CD4-positive, alpha-beta T cell treated with Interferon alpha-2 for 1 hour (primary cell): ENCODE data around the gene KIAA1549.
"Not testable (repeated sequence)": the region's sequence is repeated elsewhere in the genome, so short reads cannot be mapped to it uniquely, and the experiment has no call there.

ENCODE experiments used
- DNase-seq, 2 donors: peaks; one replicate each; pipeline ENCODE4 v3.0.0-alpha.2; 2020 to 2022

The KIAA1549 gene

GRCh38 chr7:138848056-138848980, 132.9 kb downstream of the KIAA1549 start:
- DNase-seq, result no peak

DNA sequence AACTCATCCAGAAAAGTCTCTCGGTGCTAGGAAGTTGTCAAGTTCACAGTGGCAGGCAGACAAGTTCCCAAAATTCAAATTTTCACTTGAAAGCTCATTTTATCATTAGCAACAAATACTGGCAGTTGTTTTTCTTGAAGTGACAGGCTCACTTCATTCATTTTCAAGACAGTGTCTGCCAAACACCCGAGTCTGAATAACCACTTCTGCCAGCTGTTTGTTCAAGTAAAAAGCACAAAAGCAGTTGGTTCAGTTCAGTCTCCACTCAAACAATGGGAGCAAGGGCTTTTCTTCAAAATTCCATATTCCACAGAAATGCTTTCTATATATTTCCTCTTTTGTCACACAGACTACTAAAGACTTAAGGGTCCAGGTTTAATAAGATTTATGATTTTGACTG, 135.5 kb downstream of the KIAA1549 start:
- DNase-seq, result no peak

DNA sequence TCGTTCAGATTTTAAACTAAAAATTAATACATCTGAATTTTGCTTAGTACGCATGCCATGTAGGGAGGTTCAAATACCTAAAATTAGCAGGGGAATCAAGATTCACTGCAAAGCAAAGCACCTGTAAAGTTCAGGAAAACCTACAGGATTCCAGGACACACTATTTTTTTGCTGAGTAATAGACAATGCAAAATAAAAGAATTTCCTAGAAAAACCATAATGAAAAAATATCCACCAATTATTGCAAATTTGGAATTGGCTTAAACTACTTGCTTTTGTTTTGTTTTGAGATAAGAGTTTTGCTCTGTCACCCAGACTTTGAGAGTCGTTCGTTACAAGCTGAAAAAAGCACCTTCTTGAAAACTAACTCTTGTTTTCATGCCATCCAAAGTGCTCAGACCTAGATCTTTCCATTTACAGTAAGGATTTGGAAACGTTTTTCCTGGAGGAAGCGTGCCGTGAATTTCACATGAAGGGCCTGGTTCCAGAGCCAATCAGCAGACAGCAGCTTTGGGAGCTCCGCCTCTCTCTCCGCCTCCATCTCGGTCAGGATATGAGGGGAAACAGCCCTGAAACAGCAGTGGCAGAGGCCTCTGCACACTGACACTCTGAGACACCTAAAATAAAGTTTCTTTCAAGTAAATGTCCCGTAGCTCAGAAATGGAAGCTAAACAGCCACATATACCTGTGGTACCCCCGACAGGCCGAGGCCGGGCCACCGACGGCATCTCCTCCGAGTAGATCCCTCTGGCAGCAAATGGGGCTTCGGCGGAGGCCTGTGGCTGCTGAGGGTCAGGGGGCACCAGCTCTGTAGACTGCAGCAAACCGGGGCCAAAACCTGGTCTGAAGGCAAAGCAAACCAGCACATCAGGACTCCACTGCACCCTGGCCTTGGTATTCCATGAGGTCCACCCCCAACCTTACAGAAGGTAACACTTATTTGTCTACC, 137.3 kb downstream of the KIAA1549 start:
- no peak for DNase-seq

GRCh38 chr7:138842111-138842510, 139.1 kb downstream of the KIAA1549 start:
- DNase-seq, result no peak

GRCh38 chr7:138838166-138838565, 143.0 kb downstream of the KIAA1549 start:
- DNase-seq, result no peak

DNA sequence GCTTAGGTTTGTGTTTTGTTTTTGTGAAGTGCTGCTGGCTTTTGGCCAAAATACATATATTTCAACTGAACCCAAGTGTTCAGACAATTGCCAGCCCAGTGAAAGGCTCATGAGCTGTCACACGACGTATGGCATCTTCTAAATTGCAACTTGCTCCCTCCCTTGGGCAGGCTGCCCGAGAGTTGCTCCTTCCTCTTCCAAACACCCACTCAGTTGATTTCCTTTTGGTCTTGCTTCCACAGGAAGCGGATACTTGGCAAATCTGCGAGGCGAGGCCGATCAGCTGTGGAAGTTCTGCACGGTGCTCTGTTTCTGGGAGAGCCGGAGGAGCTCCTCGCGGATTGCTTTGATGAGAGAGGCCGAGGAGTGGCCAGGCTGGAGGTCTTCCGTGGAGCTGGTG, 143.6 kb downstream of the KIAA1549 start:
- no peak for DNase-seq

DNA sequence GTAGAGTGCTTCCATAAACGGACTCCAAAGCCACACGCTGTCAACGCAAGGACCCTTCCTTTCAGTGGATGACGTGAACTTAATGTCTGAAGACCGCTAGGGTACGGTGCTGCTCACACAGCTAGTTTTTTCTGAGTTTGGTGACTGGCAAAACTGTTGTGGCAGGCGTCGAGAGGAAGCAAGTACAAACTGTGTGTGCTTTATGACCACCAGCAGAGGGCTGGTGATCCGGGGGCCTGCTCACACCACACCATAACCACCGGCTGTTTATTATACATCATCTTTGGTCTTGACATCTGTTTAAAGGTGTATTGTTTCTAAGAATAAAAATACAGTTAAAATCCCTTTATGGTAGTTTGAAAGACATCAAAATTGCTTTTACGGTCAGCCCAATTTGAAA, 146.1 kb downstream of the KIAA1549 start:
- no peak for DNase-seq

GRCh38 chr7:138834583-138834982, 146.6 kb downstream of the KIAA1549 start:
- no peak for DNase-seq

DNA sequence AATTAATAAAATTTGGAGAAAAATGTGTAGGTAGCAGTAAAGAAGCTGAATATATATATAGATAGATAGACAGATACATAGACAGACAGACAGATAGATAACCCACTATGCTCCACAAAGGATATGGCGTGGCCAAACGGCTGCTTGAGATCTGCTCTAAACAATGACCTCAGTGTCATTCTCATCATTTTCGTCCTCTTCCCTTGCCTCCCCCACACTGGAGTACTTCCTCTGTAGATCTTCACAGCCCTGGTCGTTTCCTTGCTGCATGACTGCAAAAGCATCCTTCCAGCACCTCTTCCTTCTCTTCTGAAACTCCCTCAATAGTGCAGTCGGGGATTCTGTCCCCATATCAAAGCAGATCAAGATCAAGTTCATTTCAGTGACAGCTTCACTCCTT, 147.6 kb downstream of the KIAA1549 start:
- no peak for DNase-seq

GRCh38 chr7:138832966-138833365, 148.2 kb downstream of the KIAA1549 start:
- no peak for DNase-seq

DNA sequence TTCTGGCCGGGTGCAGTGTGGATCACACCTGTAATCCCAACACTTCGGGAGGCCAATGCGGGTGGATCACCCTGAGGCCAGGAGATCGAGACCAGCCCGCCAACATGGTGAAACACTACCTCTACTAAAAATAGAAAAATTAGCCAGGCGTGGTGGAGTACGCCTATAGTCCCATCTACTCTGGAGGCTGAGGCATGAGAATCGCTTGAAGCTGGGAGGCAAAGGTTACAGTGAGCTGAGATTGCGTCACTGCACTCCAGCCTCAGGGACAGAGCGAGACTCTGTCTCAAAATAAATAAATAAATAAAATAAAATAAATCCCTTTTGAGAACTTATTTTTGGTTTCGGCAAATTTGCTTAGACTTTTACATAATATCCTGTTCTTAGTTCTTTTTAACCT, 151.9 kb downstream of the KIAA1549 start:
- DNase-seq, result no peak

GRCh38 chr7:138828302-138828701, 152.9 kb downstream of the KIAA1549 start:
- no peak for DNase-seq

- DNase-seq, result no peak
Measured at GRCh38 chr7:138825049-138825721, 156.0 kb downstream of the KIAA1549 start.

DNA sequence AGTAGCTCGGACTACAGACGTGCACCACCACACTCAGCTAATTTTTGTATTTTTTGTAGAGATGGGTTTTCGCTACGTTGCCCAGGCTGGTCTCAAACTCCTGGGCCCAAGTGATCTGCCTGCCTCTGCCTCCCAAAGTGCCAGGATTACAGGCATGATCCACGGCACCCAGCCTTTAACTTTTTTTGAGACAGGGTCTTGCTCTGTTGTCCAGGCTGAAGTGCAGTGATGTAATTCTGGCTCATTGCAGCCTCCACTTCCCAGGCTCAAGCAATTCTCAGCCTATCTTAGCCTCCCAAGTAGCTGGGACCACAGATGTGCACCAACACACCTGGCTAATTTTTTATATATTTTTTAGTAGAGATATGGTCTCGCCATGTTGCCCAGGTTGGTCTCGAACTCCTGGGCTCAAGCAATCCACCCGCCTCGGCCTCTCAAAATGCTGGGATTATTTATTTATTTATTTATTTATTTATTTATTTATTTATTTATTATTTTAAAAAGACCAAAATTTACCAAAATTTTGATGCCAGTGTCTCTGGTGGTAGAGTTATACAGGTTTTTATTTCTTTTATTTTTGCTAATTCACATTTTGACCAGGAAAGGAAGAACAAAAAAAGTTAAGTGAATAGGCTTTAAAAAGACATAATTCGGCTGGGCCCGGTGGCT, 158.2 kb downstream of the KIAA1549 start:
- DNase-seq, result no peak

- DNase-seq, result no peak
Measured at GRCh38 chr7:138821912-138822311, 159.3 kb downstream of the KIAA1549 start.

- no peak for DNase-seq
Measured at GRCh38 chr7:138819625-138820024, 161.6 kb downstream of the KIAA1549 start.

- no peak for DNase-seq
Measured at GRCh38 chr7:138816650-138817049, 164.5 kb downstream of the KIAA1549 start.

DNA sequence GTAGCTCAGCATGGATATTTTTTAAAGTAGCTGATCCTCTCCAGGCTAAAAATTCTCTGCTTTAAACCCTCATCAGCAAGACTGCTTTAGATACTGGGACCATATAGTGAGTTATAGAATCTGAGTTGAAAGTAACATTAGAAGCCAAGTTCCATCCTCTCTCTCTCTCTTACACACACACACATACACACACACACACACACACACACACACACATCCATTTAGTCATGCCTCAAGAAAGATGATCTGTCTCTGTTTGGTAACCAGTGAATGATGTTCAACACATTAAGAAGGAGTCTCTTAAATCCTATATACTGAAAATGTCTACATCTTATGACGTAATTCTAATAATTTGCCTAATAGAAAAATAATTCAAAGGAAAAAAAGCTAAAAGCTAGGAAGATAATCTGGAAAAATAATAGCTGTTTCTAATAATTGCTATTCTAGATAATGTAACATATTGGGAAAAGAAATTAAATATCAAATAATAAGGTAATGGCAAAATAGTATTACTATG, 166.3 kb downstream of the KIAA1549 start:
- DNase-seq, result no peak

DNA sequence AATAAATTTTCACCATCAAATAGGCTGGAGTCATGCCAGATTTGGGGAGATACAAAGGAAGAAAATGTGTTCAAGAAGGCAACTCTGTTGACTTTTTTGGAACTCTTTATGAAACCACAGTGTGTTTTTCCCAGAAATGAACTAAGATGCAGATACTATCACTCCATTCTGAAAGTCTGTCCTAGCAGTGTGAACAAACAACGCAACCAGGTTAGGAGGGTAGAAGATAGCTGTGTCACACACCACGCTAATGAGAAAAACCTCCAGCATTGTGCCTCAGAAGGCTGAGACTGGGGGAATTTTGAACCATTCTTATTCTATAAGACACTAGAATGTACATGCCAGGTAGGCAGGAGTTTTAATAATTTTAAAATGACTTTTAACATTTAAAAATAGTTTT, 167.2 kb downstream of the KIAA1549 start:
- DNase-seq, result no peak

DNA sequence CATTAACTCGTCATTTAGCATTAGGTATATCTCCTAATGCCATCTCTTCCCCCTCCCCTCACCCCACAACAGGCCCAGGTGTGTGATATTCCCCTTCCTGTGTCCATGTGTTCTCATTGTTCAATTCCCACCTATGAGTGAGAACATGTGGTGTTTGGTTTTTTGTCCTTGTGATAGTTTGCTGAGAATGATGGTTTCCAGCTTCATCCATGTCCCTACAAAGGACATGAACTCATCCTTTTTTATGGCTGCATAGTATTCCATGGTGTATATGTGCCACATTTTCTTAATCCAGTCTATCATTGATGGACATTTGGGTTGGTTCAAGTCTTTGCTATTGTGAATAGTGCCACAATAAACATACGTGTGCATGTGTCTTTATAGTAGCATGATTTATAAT, 169.9 kb downstream of the KIAA1549 start:
- not testable (repeated sequence) for DNase-seq

DNA sequence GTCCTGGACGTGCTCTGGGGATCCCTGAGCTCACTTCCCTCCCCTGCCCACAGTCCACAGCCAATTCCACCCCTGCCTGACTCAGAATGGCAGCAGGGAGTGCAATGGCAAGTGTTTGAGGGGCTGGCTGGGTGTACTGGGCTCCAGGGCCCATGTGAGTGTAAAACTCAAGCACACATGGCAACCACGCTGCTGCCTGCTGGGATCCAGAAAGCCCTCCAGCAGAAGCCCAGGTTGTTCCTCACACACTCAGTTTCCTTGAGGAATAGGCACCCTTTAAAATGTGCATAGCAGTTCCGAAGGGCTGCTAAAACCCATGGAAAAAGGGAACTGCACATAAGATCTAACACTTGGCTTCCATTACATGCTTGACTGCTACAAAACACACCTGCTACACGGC, 171.8 kb downstream of the KIAA1549 start:
- no peak for DNase-seq

GRCh38 chr7:138804618-138805017, 176.6 kb downstream of the KIAA1549 start:
- no peak for DNase-seq
